ENCODE data around the gene CMTR1. TPM values are rescaled to one million over a fixed set of nuclear protein-coding genes. Genes with fewer than 3 reads are reported as not detected.

CMTR1 gene
- total RNA-seq, 1 donor from 2014 or later: 28.1 TPM

DNA sequence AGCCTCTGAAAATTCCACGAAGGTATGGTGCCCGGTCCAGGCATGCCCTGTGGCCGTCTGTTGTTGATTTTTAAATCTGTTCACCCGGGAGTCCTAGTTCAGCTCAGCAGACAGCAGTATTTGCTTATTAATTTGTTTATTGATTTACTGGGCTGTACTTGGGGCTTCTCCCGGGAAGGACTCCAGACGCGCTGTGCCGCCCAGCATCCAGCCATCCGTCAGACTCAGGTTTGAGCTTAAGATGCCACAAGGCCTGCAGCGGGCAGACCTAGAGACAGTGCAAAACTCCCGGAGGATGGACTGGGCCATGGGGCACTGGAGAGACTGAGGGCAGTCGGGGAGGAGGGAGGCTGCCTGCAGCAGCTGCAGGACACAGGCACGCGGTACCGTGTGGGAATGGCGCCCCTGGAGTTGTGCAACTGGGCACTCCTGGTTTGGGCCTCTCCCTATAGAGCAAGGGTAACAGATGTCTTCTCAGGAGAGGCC is 83.9 kb downstream of the CMTR1 start:
- H3K27ac Mint-ChIP-seq (ENCODE audit: unreplicated experiment): no peak overlapping the region
- peaks cover 21% of the 10 kb centered on the region for H3K4me1 Mint-ChIP-seq (ENCODE audit: low read depth)
- TF ChIP-seq, protein P1, sequence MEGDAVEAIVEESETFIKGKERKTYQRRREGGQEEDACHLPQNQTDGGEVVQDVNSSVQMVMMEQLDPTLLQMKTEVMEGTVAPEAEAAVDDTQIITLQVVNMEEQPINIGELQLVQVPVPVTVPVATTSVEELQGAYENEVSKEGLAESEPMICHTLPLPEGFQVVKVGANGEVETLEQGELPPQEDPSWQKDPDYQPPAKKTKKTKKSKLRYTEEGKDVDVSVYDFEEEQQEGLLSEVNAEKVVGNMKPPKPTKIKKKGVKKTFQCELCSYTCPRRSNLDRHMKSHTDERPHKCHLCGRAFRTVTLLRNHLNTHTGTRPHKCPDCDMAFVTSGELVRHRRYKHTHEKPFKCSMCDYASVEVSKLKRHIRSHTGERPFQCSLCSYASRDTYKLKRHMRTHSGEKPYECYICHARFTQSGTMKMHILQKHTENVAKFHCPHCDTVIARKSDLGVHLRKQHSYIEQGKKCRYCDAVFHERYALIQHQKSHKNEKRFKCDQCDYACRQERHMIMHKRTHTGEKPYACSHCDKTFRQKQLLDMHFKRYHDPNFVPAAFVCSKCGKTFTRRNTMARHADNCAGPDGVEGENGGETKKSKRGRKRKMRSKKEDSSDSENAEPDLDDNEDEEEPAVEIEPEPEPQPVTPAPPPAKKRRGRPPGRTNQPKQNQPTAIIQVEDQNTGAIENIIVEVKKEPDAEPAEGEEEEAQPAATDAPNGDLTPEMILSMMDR (IDR thresholded peaks at IDR 0.05): no peak
- H3K27me3 Mint-ChIP-seq (ENCODE audit: low read depth): peaks cover 23% of the 10 kb centered on the region
- H3K4me3 Mint-ChIP-seq (ENCODE audit: unreplicated experiment): no peak overlapping the region
- peak; percentile 56 for DNase-seq (ENCODE audit: low spot score)
- peaks cover 6% of the 10 kb centered on the region for H3K9me3 Mint-ChIP-seq (ENCODE audit: low read depth)
- no peaks in the 10 kb centered on the region for H3K36me3 Mint-ChIP-seq (ENCODE audit: low read depth)

DNA sequence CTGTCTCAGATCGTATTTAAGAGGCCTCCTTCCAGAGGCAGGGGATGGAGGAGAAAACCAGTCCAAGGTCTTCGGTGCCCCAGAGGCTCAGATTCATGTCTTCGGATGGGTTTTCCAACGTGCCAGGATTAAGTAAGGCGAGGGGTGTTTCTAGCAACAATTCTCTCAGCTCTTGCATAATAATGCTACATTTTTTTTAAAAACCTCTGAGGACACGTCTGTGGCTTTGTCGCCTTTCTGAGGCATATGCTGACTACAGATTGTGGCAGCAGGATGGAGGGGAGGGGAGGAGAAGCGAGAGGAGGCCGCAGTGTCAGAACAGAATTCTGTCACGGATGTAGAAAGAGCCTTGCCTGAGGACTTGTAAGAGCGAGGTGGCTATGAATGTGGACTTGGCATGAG is 84.4 kb downstream of the CMTR1 start:
- TF ChIP-seq, protein P1 (IDR thresholded peaks at IDR 0.05): no peak
- H3K27me3 Mint-ChIP-seq (ENCODE audit: low read depth): peaks cover 19% of the 10 kb centered on the region
- peak; percentile 13 for DNase-seq (ENCODE audit: low spot score)
- H3K4me3 Mint-ChIP-seq (ENCODE audit: unreplicated experiment): no peak overlapping the region
- peaks cover 6% of the 10 kb centered on the region for H3K9me3 Mint-ChIP-seq (ENCODE audit: low read depth)
- H3K27ac Mint-ChIP-seq (ENCODE audit: unreplicated experiment): no peak overlapping the region
- peaks cover 21% of the 10 kb centered on the region for H3K4me1 Mint-ChIP-seq (ENCODE audit: low read depth)
- no peaks in the 10 kb centered on the region for H3K36me3 Mint-ChIP-seq (ENCODE audit: low read depth)

DNA sequence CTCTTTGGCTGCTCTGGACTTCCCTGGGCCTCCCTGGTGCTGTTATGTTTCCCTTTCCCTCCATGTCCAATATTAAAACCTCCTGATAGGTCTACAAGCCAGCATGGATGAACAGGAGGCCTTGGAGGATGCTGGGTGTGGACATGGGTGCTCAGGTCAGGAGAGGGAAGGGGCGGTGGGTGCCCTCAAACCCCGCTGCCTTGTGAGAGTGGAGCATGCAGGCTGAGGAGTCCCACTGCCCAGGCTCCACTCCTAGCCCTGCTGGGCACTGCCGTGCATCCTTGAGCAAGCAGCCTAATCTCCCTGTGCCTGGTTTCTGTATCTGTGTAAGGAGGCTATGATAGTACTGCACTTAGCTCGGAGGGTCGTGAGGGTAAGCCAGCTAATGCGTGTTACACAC is 85.1 kb downstream of the CMTR1 start:
- peak; percentile 62 for DNase-seq (ENCODE audit: low spot score)
- no peaks in the 10 kb centered on the region for H3K36me3 Mint-ChIP-seq (ENCODE audit: low read depth)
- H3K27me3 Mint-ChIP-seq (ENCODE audit: low read depth): peaks cover 12% of the 10 kb centered on the region
- peaks cover 21% of the 10 kb centered on the region for H3K4me1 Mint-ChIP-seq (ENCODE audit: low read depth)
- no peak overlapping the region for H3K4me3 Mint-ChIP-seq (ENCODE audit: unreplicated experiment)
- TF ChIP-seq, protein P1 (IDR thresholded peaks at IDR 0.05): no peak
- H3K27ac Mint-ChIP-seq (ENCODE audit: unreplicated experiment): no peak overlapping the region
- H3K9me3 Mint-ChIP-seq (ENCODE audit: low read depth): peaks cover 6% of the 10 kb centered on the region

DNA sequence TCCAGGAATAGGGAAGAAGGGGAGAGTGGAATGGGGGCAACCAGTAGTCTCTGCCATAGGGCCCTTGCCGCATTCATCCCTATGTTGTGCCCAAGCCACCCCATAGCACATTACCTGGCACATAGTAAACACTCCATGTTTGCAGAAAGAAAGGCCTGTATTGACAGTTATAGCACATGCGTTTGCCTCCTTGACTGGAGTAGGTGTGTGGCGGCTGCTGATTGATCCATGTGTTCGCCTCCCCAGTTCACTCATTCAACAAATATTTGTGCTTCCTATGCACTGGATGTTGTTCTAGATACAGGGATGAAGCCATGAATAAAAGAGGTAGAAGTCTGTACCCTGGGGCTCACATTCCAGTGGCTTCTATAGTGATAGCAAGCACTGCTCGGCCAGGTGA is 86.4 kb downstream of the CMTR1 start:
- DNase-seq (ENCODE audit: low spot score): no peak
- Mint-ChIP-seq H3K4me1 (ENCODE audit: low read depth) (peaks cover 25% of the 10 kb centered on the region), H3K27me3 (ENCODE audit: low read depth) (peaks cover under 1% of the 10 kb centered on the region), H3K36me3 (ENCODE audit: low read depth) (no peaks in the 10 kb centered on the region), H3K4me3 (ENCODE audit: unreplicated experiment) (no peak overlapping the region), H3K9me3 (ENCODE audit: low read depth) (peaks cover 6% of the 10 kb centered on the region), H3K27ac (ENCODE audit: unreplicated experiment) (no peak overlapping the region)
- TF ChIP-seq, protein P1 (IDR thresholded peaks at IDR 0.05): no peak

DNA sequence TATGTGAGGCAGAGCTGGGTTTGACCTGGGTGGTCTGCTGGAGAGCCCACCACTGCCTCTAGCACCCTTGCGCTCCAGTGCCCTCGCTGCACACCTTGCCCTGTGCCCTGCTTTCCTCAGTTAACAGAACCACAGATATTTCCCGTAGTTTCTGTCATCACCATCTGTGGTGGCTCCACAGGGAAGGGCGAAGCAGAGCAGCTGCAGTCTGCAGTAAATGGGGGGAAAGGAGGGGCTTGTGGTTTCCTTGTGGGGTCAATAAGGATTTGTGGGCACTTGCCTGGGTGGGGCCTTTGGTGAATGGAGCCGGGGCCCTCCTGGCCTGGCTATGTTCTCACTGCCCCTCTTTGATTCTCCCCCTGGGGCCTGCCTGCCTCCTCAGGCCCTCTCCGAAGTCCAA is 87.9 kb downstream of the CMTR1 start:
- Mint-ChIP-seq H3K27me3 (ENCODE audit: low read depth) (no peaks in the 10 kb centered on the region), H3K27ac (ENCODE audit: unreplicated experiment) (no peak overlapping the region), H3K4me1 (ENCODE audit: low read depth) (peaks cover 19% of the 10 kb centered on the region), H3K36me3 (ENCODE audit: low read depth) (no peaks in the 10 kb centered on the region), H3K4me3 (ENCODE audit: unreplicated experiment) (no peak overlapping the region), H3K9me3 (ENCODE audit: low read depth) (peaks cover 6% of the 10 kb centered on the region)
- TF ChIP-seq, protein P1 (IDR thresholded peaks at IDR 0.05): no peak
- DNase-seq (ENCODE audit: low spot score): no peak

Measured in chondrocyte (in vitro differentiated cells).